Activated CD8-positive, alpha-beta memory T cell treated with anti-CD3 and anti-CD28 coated beads for 1 hour (primary cell): Measurements from ENCODE around the gene FSIP1.

Source experiments
- DNase-seq, 2 donors: peaks; one replicate each; pipeline ENCODE4 v3.0.0-alpha.2; 2020; ENCODE audit warnings: low read depth in 1 of 2; ENCODE audit errors: extremely low read depth in 1 of 2

The FSIP1 gene

DNA sequence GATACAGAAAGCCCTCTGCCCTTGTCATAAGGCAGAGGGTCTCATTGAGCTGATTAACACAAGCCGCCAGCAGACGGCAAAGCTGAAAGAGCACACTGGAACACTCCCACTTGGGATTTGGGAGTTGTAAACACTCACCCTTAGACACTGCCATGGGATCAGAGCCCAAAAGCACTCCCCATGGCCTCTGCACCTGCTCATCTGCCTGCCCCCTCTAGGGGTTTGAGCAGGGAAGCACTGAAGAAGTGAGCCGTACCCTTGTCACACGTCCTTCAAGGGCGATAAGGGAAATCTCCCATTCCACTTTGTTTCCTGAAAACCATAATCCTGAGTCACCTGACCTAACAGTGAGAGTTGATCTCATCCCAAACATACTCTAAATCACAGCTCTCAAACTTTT, 14.7 kb downstream of the FSIP1 start:
- no peak for DNase-seq

DNA sequence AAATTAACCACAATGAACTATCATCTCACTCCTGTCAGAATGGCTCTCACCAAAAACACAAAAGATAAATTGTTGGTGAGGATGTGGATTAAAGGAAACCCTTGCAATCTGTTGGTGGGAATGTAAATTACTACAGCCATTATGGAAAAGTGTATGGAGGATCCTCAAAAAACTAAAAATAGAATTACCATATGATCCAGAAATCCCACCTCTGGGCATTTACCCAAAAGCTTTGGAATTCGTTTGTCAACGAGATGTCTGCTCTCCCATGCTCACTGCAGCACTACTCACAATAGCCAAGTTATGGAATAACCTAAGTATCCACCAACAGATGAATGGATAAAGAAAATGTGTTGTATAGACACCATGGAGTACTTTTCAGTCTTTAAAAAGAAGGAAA, 21.6 kb downstream of the FSIP1 start:
- no peak for DNase-seq

DNA sequence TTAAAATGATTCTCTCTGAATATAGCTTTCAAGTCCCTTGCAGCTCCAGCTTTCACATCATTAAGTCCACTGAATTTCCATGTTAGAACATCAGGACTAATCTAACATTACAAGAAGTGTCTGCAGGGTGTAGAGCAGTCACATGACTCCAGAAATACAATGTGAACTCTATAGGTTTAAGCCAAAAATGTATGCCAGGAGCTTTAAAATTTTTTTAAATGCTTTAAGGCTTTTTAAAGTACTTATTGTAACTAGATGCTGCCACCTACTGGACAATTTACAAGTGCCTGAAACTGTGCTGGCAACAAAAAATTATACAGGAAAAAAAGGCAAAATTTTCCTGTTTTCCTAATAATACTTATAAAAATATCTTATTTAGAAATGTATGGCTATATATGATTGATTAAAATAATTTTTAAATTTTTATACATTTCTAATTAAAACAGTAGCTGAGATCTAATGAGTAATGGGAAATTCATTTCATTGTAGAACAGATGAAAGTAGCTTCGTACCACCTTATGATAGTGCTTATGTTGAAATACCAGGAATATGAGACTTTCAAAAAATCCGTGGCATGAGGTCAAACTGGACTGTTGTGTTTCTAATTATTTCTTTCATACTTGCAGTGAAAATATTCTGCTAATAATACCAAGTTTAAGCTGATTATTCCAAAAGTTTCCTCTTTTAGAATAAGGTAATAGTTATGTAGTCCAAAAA, 25.7 kb downstream of the FSIP1 start:
- no peak for DNase-seq

DNA sequence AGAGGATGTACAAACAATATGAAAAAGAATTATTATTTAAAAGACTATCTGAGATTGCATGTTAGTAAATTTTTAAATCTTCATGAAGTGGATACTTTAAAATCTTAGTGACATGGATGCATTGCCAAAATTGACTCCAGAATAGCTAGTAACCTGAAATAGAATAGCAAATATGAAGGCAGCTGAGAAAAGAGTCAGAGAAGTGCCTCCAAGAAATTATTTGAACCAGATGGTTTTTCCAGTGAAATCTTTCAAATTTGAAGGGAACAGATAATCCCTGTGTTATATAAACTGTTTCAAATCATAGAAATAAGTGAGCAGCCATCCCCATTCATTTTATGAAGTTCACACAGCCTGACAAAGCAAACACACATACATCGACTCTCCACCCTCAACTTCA, 29.6 kb downstream of the FSIP1 start:
- DNase-seq: no peak

GRCh38 chr15:39752246-39752645, 30.4 kb downstream of the FSIP1 start:
- DNase-seq: no peak

DNA sequence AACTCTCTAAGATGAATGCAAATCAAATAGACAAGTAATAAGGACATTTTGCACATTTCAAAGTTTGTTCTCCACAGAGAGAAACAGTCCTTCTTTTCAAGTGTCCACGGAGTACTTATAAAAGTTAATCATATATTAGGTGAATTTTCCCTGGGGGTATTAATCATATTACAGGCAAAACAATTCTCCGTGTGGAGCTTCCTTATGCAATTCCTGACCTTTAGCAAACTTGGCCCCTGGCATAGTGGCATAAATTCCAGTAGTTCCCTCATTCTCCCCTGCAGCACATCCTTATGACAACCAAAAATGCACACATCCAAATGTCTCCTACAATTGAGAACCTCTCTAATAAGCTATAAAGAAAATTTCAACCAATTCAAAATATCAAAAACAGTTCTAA, 34.4 kb downstream of the FSIP1 start:
- DNase-seq: no peak

- DNase-seq: no peak
Observed at GRCh38 chr15:39747326-39747725, 35.3 kb downstream of the FSIP1 start.

GRCh38 chr15:39746714-39747276, 35.8 kb downstream of the FSIP1 start:
- no peak for DNase-seq

- DNase-seq: no peak
Observed at GRCh38 chr15:39746176-39746575, 36.5 kb downstream of the FSIP1 start.

DNA sequence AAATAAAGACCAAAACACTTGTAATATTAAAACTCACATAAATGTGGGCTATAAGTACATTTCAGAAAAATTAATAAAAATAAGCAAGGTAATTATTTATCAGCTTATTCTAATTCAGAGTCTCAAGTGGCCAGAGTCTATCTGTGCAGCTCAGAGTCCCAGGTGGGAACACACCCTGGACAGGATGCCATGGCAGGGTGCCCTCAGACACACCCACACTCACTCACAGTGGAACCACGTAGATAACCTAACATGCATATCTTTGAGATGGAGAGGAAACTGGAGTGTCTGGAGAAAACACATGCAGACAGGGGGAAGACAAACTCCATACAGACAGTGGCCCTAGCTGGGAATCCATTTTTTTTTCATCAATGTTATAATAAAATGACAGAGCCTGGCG, 37.2 kb downstream of the FSIP1 start:
- no peak for DNase-seq

GRCh38 chr15:39744334-39745103, 38.1 kb downstream of the FSIP1 start:
- DNase-seq: no peak

GRCh38 chr15:39743611-39744010, 39.0 kb downstream of the FSIP1 start:
- no peak for DNase-seq

DNA sequence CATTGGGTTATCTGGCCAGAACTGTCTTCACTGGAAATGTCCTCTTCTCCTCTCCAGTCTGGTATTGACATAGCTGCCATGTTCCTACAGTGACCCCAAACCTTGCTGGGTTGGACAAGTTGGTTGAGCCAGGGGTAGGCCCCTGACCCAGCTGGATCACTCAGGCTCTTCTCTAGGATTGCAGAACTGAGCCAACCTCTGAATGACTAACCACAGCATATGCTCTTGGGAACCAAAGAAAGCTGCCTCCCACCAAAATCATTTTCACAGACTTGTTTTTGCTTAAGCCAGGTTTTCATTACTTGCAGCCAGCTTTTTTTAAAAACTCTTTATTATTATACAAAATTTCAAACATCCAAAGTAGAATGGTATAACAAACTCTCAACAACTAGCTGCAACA, 41.4 kb downstream of the FSIP1 start:
- DNase-seq: no peak

GRCh38 chr15:39738998-39739397, 43.6 kb downstream of the FSIP1 start:
- no peak for DNase-seq

GRCh38 chr15:39737196-39737550, 45.5 kb downstream of the FSIP1 start:
- no peak for DNase-seq

- DNase-seq: no peak
Observed at GRCh38 chr15:39736412-39737195, 46.0 kb downstream of the FSIP1 start.

GRCh38 chr15:39735120-39735717, 47.4 kb downstream of the FSIP1 start:
- no peak for DNase-seq

DNA sequence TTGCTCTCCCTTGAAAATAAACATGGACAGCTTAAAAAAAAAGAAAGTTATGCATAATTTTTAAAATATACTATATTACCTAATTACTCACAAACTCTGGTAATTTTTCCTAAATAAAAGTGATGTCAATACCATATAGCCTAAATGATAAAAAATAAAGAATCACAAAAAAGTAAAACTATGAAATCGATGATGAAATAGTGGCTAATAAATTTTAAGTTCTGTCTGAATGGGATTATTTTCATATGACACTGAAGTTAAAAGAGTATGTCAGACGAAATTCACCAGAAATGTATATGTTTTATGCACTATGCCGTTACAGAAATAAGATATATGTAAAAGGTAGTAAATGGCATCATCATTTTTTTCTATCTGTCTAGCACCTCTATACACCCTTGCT, 51.4 kb downstream of the FSIP1 start:
- DNase-seq: no peak

DNA sequence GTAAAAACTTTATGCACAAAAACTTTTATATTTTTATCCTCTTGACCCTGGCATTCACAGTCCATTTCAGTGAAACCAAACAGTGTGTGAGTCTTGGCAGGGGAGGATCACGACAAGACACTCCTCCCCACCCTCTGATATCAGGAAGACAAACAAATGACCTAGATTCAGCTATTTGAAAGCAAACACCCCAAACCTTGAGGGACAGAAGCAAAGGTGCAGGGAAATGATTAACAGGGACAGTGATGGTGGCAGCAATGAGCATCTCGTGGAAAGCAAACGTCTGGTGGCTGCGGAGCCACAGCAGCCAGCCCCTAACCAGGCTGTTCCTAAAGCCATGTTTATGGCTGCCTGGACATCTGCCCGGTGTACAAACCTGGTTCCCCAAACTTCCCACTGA, 52.1 kb downstream of the FSIP1 start:
- no peak for DNase-seq

DNA sequence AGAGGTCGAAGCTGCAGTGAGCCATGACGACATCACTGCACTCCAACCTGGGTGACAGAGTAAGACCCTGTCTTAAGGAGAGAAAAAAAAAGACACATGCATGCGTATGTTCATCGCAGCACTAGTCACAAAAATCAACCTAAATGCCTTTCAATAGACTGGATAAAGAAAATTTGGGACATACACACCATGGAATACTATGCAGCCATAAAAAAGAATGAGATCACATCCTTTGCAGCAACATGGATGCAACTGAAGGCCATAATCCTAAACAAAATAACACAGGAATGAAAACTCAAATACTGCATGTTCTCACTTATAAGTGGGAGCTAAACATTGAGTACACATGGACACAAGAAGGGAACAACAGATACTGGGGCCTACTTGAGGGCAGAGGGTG, 53.1 kb downstream of the FSIP1 start:
- no peak for DNase-seq

GRCh38 chr15:39728845-39729244, 53.8 kb downstream of the FSIP1 start:
- no peak for DNase-seq
